ENCODE results near the gene PCCB. TPM values are rescaled to one million over a fixed set of nuclear protein-coding genes. Genes with fewer than 3 reads are reported as not detected.

The PCCB gene
- total RNA-seq, 1 donor from 2014 or later, result 35.2 TPM

DNA sequence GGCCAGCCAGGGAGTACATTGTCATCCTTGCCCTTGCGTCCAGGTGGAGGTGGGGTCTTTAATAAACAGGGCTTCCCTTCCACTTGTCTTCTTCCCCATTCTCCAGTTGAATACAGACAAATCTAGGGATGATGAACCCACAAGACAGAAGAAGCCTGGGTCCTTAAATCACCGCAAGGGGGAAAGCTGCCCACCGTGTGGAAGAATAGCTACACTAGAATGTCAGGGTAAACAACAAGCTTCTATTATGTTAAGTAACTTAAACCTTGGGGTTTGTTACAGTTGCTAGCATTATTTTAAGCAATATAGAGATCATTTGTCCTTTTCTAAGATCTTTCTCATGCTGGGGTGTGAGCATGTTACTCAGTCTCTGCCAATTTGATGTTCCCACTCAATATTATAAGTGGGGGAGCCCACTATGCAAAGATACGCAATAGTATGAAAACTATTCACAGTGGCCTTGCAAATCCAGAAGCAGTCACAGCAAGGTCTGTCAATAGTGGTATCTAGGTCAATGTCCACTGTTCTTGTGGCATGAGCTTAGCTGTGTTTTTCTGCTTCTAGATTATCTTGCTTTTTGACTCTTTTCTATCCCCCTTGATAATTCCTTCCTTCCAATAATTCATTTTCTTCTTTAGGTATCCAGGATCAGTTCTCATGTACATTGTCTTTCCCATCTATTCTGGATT is 12.0 kb upstream of the PCCB start:
- peaks cover 10% of the 10 kb centered on the region for H3K4me1 Mint-ChIP-seq (ENCODE audit: unreplicated experiment)
- no peak overlapping the region for H3K27ac Mint-ChIP-seq (ENCODE audit: unreplicated experiment)
- TF ChIP-seq, protein P1, sequence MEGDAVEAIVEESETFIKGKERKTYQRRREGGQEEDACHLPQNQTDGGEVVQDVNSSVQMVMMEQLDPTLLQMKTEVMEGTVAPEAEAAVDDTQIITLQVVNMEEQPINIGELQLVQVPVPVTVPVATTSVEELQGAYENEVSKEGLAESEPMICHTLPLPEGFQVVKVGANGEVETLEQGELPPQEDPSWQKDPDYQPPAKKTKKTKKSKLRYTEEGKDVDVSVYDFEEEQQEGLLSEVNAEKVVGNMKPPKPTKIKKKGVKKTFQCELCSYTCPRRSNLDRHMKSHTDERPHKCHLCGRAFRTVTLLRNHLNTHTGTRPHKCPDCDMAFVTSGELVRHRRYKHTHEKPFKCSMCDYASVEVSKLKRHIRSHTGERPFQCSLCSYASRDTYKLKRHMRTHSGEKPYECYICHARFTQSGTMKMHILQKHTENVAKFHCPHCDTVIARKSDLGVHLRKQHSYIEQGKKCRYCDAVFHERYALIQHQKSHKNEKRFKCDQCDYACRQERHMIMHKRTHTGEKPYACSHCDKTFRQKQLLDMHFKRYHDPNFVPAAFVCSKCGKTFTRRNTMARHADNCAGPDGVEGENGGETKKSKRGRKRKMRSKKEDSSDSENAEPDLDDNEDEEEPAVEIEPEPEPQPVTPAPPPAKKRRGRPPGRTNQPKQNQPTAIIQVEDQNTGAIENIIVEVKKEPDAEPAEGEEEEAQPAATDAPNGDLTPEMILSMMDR (IDR thresholded peaks at IDR 0.05; ENCODE audit: unreplicated experiment), result no peak
- peaks cover 3% of the 10 kb centered on the region for H3K27me3 Mint-ChIP-seq (ENCODE audit: unreplicated experiment)
- no peak for DNase-seq (ENCODE audit: low spot score)
- no peak overlapping the region for H3K4me3 Mint-ChIP-seq (ENCODE audit: unreplicated experiment)
- H3K9me3 Mint-ChIP-seq (ENCODE audit: unreplicated experiment), result no peaks in the 10 kb centered on the region
- H3K36me3 Mint-ChIP-seq (ENCODE audit: low read depth, unreplicated experiment), result no peaks in the 10 kb centered on the region

DNA sequence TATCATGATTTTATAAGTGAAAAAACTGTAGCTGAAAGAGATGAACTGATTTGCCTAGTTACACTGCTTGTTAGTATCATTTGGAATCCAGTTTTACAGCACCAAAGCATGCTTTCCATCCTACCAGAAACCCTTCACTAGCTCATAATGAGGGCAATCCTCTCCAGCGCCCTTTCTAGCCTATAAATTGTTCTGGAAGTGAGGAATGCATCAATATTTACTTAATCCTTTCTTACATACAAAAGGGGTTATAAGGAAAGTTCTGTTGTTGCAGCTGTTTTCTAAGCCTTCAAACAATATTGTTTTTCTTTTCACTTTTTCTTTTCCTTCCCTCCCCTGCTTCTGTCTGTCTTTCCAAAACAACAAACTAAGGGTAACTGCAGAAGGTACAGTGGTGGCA is 11.0 kb upstream of the PCCB start:
- H3K27me3 Mint-ChIP-seq (ENCODE audit: unreplicated experiment), result peaks cover 3% of the 10 kb centered on the region
- no peaks in the 10 kb centered on the region for H3K9me3 Mint-ChIP-seq (ENCODE audit: unreplicated experiment)
- DNase-seq (ENCODE audit: low spot score), result no peak
- no peak overlapping the region for H3K4me3 Mint-ChIP-seq (ENCODE audit: unreplicated experiment)
- no peak overlapping the region for H3K27ac Mint-ChIP-seq (ENCODE audit: unreplicated experiment)
- no peaks in the 10 kb centered on the region for H3K36me3 Mint-ChIP-seq (ENCODE audit: low read depth, unreplicated experiment)
- peaks cover 10% of the 10 kb centered on the region for H3K4me1 Mint-ChIP-seq (ENCODE audit: unreplicated experiment)
- TF ChIP-seq, protein P1 (IDR thresholded peaks at IDR 0.05; ENCODE audit: unreplicated experiment), result no peak

DNA sequence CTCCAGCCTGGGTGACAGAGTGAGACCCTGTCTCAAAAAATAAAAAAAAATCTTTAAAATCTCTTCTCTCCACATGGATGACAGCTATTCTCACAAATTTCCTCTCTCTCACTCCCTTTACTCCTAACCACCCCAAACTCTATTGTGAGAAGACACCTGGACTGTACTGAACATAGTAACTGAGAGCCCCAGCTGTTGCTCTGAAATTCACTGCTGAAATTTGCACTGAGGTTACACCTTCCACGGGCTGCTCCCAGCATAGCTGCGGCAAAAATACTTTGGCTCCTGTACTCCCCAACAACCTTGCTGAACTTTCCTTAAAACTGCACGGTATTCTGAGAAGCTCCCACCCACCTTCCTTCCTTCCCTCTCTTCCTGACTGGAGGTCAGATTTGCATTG is 4.4 kb upstream of the PCCB start:
- no peak for DNase-seq (ENCODE audit: low spot score)

DNA sequence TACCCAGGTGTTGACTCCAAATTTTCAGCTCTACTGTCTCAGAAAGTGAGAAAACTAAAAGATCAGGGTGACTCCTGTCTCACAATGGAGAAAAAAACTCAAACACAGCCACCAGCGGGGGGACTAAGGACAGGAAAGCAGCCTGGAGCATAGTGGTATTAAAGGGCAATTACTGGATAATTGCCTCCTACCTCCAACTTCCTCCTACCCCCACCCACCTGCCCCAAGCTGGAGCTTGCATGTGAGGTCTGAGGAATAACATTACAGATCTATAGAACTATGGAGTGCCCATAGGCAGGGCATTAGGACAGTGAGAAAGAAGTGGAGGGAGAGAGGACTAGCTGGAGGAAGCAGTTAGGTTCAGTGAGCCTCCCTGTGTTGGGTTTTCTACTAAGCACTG is 2.7 kb upstream of the PCCB start:
- no peak for DNase-seq (ENCODE audit: low spot score)
- Mint-ChIP-seq H3K27me3 (ENCODE audit: unreplicated experiment) (no peaks in the 10 kb centered on the region), H3K4me3 (ENCODE audit: unreplicated experiment) (no peak overlapping the region), H3K36me3 (ENCODE audit: low read depth, unreplicated experiment) (no peaks in the 10 kb centered on the region), H3K4me1 (ENCODE audit: unreplicated experiment) (peaks cover 17% of the 10 kb centered on the region), H3K27ac (ENCODE audit: unreplicated experiment) (no peak overlapping the region), H3K9me3 (ENCODE audit: unreplicated experiment) (no peaks in the 10 kb centered on the region)
- TF ChIP-seq, protein P1 (IDR thresholded peaks at IDR 0.05; ENCODE audit: unreplicated experiment), result no peak

More for the DNA sequence above, 4.4 kb upstream of the PCCB start:
- Mint-ChIP-seq H3K36me3 (ENCODE audit: low read depth, unreplicated experiment) (no peaks in the 10 kb centered on the region), H3K4me1 (ENCODE audit: unreplicated experiment) (peaks cover 17% of the 10 kb centered on the region), H3K27me3 (ENCODE audit: unreplicated experiment) (peaks cover 2% of the 10 kb centered on the region), H3K27ac (ENCODE audit: unreplicated experiment) (no peak overlapping the region), H3K9me3 (ENCODE audit: unreplicated experiment) (no peaks in the 10 kb centered on the region), H3K4me3 (ENCODE audit: unreplicated experiment) (no peak overlapping the region)
- TF ChIP-seq, protein P1 (IDR thresholded peaks at IDR 0.05; ENCODE audit: unreplicated experiment), result no peak

DNA sequence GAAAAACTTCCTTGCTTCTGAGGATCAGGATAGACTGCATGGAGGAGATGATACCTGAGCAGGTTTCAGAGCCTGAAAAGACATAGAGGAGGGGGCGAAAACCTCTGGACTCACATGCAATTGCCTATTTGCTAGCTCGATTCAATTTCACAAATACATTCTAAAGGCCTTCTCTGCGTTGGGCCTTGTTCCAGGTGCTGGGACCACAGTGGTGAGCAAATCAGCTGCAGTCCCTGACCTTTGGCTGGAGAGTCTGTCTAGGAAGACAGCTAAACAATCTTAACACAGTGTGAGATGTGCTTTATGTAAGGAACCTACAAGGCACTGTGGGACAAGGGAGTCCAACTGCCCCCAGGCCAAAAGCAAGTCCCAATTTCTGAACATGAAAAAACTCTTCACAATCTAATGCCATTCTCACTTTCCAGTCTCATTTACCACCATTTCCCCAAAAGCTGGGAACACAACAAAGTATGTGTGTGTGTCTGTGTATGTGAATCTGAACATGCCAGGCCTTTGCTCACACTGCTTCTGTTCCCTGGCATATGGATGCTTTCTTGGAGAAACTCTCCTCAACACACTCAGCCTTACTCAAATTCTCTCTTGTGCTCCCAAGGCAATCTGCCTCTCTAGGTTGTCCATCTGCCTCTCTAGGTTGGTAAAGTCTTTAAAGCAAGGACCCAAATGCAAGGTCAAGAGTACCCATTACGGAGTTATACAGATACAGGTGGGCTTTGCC is 2.1 kb upstream of the PCCB start:
- H3K4me3 Mint-ChIP-seq (ENCODE audit: unreplicated experiment), result no peak overlapping the region
- no peak overlapping the region for H3K27ac Mint-ChIP-seq (ENCODE audit: unreplicated experiment)
- H3K4me1 Mint-ChIP-seq (ENCODE audit: unreplicated experiment), result peaks cover 17% of the 10 kb centered on the region
- H3K9me3 Mint-ChIP-seq (ENCODE audit: unreplicated experiment), result no peaks in the 10 kb centered on the region
- DNase-seq (ENCODE audit: low spot score), result no peak
- no peaks in the 10 kb centered on the region for H3K36me3 Mint-ChIP-seq (ENCODE audit: low read depth, unreplicated experiment)
- TF ChIP-seq, protein P1 (IDR thresholded peaks at IDR 0.05; ENCODE audit: unreplicated experiment), result no peak
- no peaks in the 10 kb centered on the region for H3K27me3 Mint-ChIP-seq (ENCODE audit: unreplicated experiment)

Data from endothelial cell (in vitro differentiated cells).